ENCODE measurements around the gene CCL15.

GRCh38 chr17:36027761-36028160 is 26.4 kb upstream of the CCL15 start:
- TF ChIP-seq, protein P1, sequence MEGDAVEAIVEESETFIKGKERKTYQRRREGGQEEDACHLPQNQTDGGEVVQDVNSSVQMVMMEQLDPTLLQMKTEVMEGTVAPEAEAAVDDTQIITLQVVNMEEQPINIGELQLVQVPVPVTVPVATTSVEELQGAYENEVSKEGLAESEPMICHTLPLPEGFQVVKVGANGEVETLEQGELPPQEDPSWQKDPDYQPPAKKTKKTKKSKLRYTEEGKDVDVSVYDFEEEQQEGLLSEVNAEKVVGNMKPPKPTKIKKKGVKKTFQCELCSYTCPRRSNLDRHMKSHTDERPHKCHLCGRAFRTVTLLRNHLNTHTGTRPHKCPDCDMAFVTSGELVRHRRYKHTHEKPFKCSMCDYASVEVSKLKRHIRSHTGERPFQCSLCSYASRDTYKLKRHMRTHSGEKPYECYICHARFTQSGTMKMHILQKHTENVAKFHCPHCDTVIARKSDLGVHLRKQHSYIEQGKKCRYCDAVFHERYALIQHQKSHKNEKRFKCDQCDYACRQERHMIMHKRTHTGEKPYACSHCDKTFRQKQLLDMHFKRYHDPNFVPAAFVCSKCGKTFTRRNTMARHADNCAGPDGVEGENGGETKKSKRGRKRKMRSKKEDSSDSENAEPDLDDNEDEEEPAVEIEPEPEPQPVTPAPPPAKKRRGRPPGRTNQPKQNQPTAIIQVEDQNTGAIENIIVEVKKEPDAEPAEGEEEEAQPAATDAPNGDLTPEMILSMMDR (IDR thresholded peaks at IDR 0.05 in 8 of 11, conservative IDR thresholded peaks at IDR 0.05 in 3 of 11), result no peak
- TF ChIP-seq POLR2AphosphoS5 (IDR thresholded peaks at IDR 0.05), result no peak
